IPS-18c (cell line): ENCODE measurements around the gene H19.

ENCODE experiments used
- H3K4me3 ChIP-seq: 2 replicates; pipeline ENCODE4 v1.7.0; 2013; ENCODE audit warnings: low read depth, mild to moderate bottlenecking, low read length, moderate library complexity; ENCODE audit not compliant: insufficient read depth
- H3K9me3 ChIP-seq: one replicate; pipeline ENCODE4 v1.6.1; 2013; ENCODE audit warnings: mild to moderate bottlenecking, low read length, moderate library complexity; ENCODE audit not compliant: control insufficient read depth, insufficient read depth

The H19 gene

DNA sequence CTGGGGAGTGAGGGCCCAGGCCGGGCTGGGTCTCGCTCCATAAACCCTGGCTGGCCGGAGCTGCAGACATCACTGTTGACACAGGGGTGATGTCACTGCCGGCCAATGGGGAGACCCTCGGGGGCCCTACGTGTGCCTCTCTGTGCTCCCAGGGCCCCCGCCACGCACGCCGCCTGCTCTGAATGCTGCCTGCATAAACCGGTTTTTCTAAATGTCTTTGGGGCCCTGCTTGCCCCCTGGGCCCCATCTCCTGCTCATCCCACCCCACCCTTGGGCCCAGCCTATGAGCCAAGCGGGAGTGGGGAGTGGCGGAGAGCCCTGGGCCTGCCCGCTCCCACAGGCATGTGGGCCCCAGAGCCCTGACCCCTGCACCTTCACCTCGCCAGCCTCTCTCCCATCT lies 7.7 kb downstream of the H19 start:
- Histone ChIP-seq H3K9me3 (no peaks in the 10 kb centered on the region), H3K4me3 (no peak overlapping the region)

- H3K9me3 ChIP-seq = no peaks in the 10 kb centered on the region
- no peak overlapping the region for H3K4me3 ChIP-seq
Measured at GRCh38 chr11:1988667-1989317, 8.8 kb downstream of the H19 start.

- H3K4me3 ChIP-seq = no peak overlapping the region
- H3K9me3 ChIP-seq = no peaks in the 10 kb centered on the region
Measured at GRCh38 chr11:1988174-1988573, 9.5 kb downstream of the H19 start.

GRCh38 chr11:1987024-1987423 lies 10.6 kb downstream of the H19 start:
- Histone ChIP-seq H3K4me3 (no peak overlapping the region), H3K9me3 (no peaks in the 10 kb centered on the region)

GRCh38 chr11:1983601-1983961 lies 14.1 kb downstream of the H19 start:
- no peaks in the 10 kb centered on the region for H3K9me3 ChIP-seq
- no peak overlapping the region for H3K4me3 ChIP-seq

DNA sequence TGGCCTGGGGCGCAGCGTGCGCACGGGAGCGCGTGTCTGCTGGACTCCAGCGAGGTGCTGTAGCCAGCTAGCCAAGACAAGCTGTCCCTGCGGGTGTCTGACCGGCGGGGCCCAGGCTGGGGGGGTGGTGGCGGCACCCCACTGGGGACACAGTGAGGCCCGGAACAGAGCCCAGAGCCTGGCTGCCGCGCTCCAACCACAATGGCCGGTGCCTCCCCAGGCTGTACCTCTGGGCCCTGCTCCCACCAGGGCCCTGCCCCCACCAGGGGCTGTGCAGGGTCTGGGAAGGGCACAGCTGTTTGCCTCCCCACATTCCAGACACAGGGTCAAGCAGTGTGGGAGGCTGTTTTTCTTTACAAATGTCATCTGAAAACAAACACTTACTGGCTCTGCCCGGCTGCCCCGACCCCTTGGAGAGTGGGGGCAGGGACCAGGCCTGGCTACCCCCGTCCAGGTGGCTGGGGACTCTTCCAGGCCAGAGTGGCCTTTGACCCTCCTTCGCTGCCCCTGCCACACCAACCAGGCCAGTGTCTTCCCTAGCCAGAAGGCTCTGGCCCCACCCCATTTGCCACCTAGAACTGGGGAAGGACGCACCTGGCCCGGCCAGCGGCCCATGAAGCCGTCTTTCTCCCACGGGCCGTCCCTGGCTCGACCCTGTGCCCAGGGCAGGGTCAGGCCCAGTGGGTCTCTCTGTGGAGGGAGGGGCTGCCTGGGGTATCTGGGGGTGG lies 14.6 kb downstream of the H19 start:
- Histone ChIP-seq H3K4me3 (no peak overlapping the region), H3K9me3 (no peaks in the 10 kb centered on the region)

DNA sequence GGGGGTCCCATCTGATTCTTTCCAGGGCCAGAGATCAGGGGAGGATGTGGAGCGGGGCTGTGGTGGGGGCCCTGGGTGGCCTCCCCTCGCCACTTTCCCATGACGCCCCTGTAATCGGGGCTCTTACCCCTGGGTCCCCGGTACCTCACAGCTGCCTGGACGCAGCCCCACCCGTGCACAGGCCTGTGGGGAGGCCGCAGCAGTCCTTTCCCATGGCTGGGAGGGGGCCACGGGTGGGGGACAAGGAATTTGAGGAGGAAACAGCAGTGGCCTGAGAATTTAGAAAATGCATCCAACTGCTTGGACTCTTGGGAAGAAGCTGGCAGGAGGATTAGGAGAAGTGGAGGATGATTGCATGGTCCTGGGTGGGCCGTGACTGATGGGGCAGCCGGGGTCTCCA lies 18.0 kb downstream of the H19 start:
- no peak overlapping the region for H3K4me3 ChIP-seq
- no peaks in the 10 kb centered on the region for H3K9me3 ChIP-seq

DNA sequence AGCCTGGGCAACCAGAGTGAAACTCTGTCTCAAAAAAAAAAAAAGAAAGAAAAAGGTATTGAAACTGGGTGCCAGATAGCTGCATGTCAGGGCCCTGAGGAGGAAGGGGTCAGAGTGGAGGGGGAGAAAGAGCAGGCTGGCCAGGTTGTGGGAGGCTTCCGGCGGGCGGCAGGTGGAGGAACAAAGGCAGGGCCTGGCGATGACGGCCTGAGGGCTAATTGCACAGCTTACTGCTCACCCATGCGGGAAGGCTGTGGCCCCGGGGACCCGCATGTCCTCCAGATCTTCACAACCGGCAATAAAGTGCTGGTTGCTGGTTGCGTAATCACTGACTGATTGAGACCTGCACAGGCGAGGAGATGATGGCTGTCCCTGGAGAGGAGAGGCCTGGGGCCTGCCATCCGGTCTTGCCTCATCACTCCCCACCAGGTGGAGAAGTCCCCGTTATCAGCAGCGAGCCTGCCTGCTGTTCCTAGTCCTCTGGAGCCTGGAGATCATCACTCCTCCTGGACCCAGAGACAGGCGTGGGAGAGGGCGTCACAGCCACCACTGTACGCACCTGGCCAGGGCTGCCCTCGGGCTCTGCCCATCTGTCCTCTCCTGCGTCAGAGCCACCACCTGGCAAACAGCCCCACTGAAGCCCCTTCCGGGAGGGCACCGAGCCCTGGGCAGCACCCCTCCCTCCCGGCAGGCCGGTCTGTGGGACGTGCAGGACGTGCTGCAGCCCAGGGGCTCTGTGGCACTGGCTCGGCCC lies 18.7 kb downstream of the H19 start:
- H3K9me3 ChIP-seq = no peaks in the 10 kb centered on the region

DNA sequence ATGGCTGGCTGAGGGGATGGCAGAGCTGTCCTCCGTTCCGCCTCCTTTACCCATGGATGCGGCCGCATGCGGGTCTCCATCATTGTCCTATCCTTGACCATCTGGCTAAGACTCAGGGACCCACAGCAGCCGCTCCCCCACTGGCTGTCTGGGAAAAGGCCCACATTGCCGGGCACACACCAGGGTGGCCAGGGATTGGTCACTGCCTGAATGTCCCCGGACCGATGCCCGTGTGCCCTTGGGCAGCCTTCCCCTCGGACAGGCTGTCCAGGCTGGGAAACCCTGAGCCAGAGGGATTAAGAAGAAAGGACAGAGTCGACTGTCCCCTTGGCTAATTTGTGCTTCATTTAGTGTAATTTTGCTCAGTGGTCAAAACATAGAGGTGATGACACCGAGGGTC lies 22.5 kb downstream of the H19 start:
- Histone ChIP-seq H3K9me3 (no peaks in the 10 kb centered on the region), H3K4me3 (no peak overlapping the region)

More for the DNA sequence above, 18.7 kb downstream of the H19 start:
- H3K4me3 ChIP-seq = no peak overlapping the region

- H3K4me3 ChIP-seq = no peak overlapping the region
- H3K9me3 ChIP-seq = no peaks in the 10 kb centered on the region
Measured at GRCh38 chr11:1970956-1971355, 26.7 kb downstream of the H19 start.

GRCh38 chr11:1969776-1970175 lies 27.9 kb downstream of the H19 start:
- Histone ChIP-seq H3K9me3 (no peaks in the 10 kb centered on the region), H3K4me3 (no peak overlapping the region)

DNA sequence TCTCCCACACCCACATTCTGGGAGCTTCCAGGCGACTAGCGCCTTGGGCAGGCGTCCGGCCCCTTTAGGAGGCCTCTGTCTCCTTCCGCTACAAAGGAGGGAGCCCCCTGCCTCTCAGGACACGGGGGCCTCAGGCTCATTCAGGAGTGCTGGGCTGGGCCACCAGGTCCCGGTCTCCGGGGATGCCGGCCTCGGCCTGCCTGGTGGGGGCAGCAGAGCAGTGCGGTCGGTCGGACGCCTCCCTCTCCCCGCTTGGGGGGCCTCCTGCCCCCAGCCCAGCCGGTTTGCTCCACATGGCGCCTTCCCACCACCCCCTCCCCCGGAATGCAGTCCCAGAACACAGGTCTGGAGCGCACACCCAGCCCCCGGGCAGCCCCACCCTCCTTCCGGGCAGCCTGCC lies 28.6 kb downstream of the H19 start:
- Histone ChIP-seq H3K4me3 (no peak overlapping the region), H3K9me3 (no peaks in the 10 kb centered on the region)

DNA sequence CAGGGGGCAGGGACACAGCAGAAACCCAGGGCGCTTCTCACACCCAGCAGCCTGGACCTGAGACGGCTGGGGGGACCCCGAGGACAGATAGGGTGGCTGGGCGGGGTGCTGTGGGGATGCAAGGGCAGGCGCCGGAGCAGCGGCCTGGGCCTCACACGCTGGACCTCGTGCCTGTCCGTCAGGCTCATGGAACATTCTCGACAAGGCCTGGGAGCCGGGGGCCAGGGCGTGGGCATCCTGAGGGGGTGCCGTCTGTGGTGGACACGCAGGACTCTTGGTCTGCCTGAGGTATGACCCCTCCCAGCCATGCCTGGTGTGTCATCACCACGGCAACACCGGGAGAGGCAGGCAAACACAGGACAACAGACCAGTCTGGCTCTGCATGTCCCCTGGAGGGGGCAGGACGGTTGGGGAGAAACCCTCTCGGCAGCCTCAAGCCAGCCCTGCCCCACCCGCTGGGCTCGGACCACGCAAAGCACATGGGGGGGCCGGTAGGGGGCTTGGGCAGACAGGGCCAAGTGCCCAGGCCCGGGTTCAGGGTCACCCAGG lies 29.1 kb downstream of the H19 start:
- no peaks in the 10 kb centered on the region for H3K9me3 ChIP-seq

DNA sequence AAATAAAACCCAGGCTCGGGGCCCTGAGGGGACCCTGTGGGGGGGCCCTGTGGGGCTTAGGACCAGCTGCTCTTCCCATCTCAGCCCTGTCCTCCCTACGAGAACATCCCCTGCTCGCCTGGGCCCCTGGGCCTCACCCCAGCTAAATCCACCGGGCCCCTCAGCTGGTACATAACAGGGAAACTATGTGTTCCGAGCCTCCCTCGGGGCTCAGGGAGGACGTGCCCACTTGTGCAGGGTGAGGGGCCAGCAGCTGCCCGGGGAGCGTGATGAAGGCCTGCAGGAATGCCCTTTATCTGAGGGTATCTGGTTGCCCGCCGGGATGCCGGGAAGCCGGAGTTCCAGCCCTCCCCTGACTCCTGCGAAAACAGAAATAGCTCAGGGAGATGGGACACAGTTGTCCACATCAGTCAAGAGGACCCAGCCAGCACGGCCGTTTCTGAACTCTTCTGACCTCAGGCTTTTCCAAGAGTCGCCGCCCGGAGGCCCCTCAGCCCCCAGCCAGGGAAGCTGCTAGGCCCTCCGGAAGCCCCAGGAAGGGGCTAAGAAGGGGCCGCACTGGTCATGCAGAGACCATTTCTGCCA lies 29.9 kb downstream of the H19 start:
- Histone ChIP-seq H3K9me3 (no peaks in the 10 kb centered on the region), H3K4me3 (no peak overlapping the region)

More for the DNA sequence above, 29.1 kb downstream of the H19 start:
- no peak overlapping the region for H3K4me3 ChIP-seq

- Histone ChIP-seq H3K9me3 (no peaks in the 10 kb centered on the region), H3K4me3 (no peak overlapping the region)
Measured at GRCh38 chr11:1966531-1966930, 31.1 kb downstream of the H19 start.

DNA sequence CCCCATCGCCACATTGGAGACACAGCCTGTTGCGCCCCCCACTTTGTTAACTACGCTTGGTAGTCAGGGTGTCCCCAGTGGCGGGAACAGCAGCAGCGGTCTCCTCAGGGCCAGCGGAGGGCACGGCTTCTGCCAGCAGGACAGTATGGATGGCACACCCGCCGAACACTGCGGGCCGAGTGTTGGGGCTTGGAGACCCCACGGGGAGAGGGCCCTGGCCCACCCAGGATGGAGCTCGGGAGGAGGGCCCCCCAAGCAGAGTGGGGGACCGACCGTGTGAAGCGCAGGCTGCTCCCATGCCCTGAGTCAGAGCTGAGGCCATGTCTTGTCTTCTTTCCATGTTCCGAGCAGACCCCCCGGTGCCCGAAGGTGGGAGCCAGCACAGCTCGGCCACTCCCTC lies 32.7 kb downstream of the H19 start:
- Histone ChIP-seq H3K9me3 (no peaks in the 10 kb centered on the region), H3K4me3 (no peak overlapping the region)

GRCh38 chr11:1964348-1964747 lies 33.3 kb downstream of the H19 start:
- Histone ChIP-seq H3K4me3 (no peak overlapping the region), H3K9me3 (no peaks in the 10 kb centered on the region)

DNA sequence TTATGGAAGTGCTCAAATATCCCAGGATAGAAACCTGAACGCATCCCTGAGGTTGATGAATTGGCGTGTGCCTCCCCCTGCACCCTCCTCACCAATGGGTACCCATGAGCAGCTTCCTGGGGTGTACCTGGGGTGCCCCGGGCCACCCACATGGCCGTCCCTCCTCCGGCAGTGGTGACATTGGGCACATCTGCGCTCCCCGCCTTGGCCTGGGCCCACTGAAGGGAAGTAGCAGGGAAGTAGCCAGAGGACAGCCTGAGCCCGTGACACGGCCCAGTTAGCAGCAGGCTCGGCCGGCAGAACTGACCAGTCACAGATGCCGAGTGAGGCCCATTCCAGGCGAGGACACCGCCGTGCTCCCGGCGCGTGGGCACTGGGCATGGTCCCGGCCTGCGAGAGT lies 33.8 kb downstream of the H19 start:
- Histone ChIP-seq H3K4me3 (no peak overlapping the region), H3K9me3 (no peaks in the 10 kb centered on the region)
